Neutrophil (primary cell): Measurements from ENCODE around the gene THSD4.

Experiments
- H3K27ac ChIP-seq: fragments of 200-600 bp; sonication (generic); 2 replicates; pipeline ENCODE4 v1.5.1; 2016; ENCODE audit warnings: mild to moderate bottlenecking, moderate library complexity
- H3K27me3 ChIP-seq: fragments of 200-600 bp; sonication (generic); 2 replicates; pipeline ENCODE4 v1.6.0; 2016; ENCODE audit warnings: mild to moderate bottlenecking
- H3K36me3 ChIP-seq: fragments of 200-600 bp; sonication (generic); 2 replicates; pipeline ENCODE4 v1.5.1; 2017
- H3K4me1 ChIP-seq, 2 experiments: fragments of 200-600 bp in 1 of 2; sonication (generic) in 1 of 2; 1 replicate in 1 of 2; 2 replicates in 1 of 2; pipeline versions ENCODE4 v1.5.1 to v1.6.1; 2013 to 2016; ENCODE audit warnings: low read depth in 1 of 2, low read length in 1 of 2, mild to moderate bottlenecking in 1 of 2, moderate library complexity in 1 of 2; ENCODE audit not compliant: control insufficient read depth in 1 of 2, insufficient read depth in 1 of 2
- H3K4me3 ChIP-seq, 2 experiments: fragments of 200-600 bp in 1 of 2; sonication (generic) in 1 of 2; 1 replicate in 1 of 2; 2 replicates in 1 of 2; pipeline ENCODE4 v1.5.1; 2013 to 2016; ENCODE audit warnings: low read depth in 1 of 2, low read length in 1 of 2, mild to moderate bottlenecking in 1 of 2, moderate library complexity in 1 of 2
- H3K9me3 ChIP-seq: fragments of 200-600 bp; sonication (generic); 2 replicates; pipeline ENCODE4 v1.5.1; 2016
- TF ChIP-seq, protein P1 (sequence below): fragments of 200-600 bp; sonication (generic); IDR thresholded peaks from 2 replicates; pipeline ENCODE4 v1.5.1; 2016; ENCODE audit warnings: antibody characterized with exemption

Gene THSD4

DNA sequence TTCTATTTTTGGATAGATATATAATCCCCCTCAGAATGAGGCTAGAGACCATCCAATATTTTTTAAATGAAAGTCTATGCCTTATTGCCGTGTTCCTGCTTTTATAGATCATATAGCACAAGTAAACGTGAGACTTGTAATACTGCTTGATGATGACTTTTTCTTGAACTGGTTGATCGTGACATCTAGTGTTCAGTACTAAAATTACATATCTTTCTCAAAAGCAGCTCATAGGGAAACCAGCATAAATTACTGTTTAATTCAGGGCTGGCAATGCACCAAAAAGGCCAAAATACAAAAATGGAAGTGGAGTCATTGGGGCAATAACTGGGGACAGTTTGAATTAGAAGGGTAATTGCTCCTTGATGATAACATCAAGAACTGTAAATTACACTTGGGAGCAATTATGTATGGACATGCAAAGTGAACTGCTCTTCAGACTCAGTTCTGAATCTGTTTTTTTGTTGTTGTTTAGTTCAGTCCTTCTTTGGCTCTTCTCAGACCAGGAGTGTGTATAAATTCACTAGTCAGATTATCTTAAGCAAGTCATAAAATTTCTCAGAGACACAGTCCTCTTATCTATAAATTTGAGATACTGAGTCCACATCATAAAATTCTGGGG is 325.3 kb downstream of the THSD4 start:
- no peaks in the 10 kb centered on the region for H3K36me3 ChIP-seq
- H3K9me3 ChIP-seq, result no peaks in the 10 kb centered on the region
- no peak overlapping the region for H3K27ac ChIP-seq
- peaks cover 4% of the 10 kb centered on the region for H3K27me3 ChIP-seq
- H3K4me3 ChIP-seq, result no peak overlapping the region
- TF ChIP-seq, protein P1, sequence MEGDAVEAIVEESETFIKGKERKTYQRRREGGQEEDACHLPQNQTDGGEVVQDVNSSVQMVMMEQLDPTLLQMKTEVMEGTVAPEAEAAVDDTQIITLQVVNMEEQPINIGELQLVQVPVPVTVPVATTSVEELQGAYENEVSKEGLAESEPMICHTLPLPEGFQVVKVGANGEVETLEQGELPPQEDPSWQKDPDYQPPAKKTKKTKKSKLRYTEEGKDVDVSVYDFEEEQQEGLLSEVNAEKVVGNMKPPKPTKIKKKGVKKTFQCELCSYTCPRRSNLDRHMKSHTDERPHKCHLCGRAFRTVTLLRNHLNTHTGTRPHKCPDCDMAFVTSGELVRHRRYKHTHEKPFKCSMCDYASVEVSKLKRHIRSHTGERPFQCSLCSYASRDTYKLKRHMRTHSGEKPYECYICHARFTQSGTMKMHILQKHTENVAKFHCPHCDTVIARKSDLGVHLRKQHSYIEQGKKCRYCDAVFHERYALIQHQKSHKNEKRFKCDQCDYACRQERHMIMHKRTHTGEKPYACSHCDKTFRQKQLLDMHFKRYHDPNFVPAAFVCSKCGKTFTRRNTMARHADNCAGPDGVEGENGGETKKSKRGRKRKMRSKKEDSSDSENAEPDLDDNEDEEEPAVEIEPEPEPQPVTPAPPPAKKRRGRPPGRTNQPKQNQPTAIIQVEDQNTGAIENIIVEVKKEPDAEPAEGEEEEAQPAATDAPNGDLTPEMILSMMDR, result no peak
- no peaks in the 10 kb centered on the region for H3K4me1 ChIP-seq

DNA sequence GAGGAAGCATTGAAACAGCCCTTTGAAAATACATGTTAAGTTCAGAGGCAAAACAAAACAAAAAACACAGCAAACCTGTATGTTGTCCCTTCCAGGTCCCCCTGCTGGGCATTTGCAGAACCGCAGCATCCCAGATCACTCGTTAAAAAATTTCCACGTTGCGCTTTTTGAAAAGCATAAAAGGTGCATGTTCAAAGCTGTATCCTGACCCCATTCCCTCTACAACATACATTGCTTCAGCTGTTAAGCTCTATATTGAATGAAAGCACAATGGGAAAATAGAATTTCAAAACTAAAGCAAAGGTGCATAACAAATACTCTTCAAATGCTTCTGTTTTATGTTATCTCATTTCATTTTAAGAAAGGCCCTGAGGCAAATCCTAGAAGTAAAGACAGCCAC is 328.3 kb downstream of the THSD4 start:
- Histone ChIP-seq H3K9me3 (no peaks in the 10 kb centered on the region), H3K4me1 (no peaks in the 10 kb centered on the region), H3K27ac (no peak overlapping the region), H3K4me3 (no peak overlapping the region), H3K36me3 (no peaks in the 10 kb centered on the region), H3K27me3 (peaks cover 9% of the 10 kb centered on the region)
- TF ChIP-seq, protein P1, result peak; percentile 38

DNA sequence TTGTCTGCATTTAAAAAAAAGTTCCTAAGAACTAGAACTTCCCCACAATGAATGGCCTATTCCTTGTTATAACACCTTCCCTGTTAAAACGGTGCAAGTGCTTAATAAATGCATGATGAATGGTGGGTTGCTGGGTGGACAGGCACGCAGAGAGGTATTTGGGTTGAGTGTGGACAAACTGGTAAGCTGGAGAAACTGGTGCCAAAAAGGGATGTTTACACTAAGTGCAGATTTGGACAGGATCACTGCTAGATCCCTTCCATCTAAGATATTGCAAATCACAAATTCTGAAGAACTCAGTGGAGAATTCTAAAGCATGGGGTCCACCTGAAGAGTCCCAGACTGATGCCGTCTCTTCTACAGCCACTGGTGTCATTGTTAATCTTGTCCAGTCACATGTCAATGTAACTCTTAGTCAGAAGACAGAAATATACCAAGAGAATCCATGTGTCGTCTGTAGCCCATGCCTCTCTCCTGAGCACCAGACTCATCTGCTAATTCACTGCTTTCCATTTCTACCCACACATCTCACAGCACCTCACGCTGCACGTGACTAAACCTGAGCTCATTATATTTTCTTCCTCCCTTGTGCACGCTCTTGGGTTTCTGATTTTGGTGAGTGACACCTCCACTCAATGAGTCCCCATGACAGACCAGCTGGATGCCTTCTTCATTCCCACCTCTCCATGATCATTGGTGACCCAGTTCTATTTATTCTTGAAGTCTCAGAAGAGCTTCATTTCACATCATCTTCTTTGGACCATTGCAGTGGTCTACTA is 328.9 kb downstream of the THSD4 start:
- TF ChIP-seq, protein P1, result no peak
- Histone ChIP-seq H3K27ac (no peak overlapping the region), H3K4me3 (no peak overlapping the region), H3K4me1 (no peaks in the 10 kb centered on the region), H3K27me3 (peaks cover 9% of the 10 kb centered on the region), H3K9me3 (no peaks in the 10 kb centered on the region), H3K36me3 (no peaks in the 10 kb centered on the region)

DNA sequence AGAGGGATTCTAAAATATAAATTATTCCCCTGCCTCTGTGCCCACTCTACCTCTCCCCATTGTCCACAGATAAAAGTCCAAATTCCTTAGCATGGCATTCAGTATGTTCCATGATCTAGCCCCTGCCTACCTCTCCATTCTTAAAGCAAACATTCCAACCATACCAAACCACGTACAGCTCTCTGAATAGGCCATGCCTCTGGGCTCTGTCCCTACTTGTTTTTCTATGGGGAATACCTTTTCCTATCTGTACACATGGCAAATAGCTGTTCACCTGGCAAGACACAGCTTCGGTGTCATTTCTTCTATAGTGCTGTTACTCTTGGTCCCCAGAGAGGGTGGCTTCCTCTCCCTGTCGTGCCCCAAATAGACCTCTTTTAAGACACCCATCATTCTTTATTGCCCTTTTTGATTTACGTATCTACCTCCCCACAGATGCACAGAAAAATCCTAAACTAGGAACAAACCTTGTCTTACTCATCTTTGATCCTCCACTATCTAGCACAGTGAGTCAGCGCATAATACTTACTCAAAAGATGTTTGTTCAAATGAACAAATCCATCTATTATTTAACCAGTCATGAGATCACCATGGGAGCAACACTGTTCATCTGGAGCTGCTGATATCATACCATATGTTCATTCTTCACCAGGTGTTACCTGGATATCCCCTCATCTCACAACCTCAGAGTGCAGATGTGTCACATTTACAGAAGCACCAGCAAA is 329.8 kb downstream of the THSD4 start:
- no peaks in the 10 kb centered on the region for H3K4me1 ChIP-seq
- TF ChIP-seq, protein P1, result no peak
- H3K4me3 ChIP-seq, result no peak overlapping the region
- H3K27ac ChIP-seq, result no peak overlapping the region
- H3K27me3 ChIP-seq, result peaks cover 9% of the 10 kb centered on the region
- no peaks in the 10 kb centered on the region for H3K9me3 ChIP-seq
- no peaks in the 10 kb centered on the region for H3K36me3 ChIP-seq

DNA sequence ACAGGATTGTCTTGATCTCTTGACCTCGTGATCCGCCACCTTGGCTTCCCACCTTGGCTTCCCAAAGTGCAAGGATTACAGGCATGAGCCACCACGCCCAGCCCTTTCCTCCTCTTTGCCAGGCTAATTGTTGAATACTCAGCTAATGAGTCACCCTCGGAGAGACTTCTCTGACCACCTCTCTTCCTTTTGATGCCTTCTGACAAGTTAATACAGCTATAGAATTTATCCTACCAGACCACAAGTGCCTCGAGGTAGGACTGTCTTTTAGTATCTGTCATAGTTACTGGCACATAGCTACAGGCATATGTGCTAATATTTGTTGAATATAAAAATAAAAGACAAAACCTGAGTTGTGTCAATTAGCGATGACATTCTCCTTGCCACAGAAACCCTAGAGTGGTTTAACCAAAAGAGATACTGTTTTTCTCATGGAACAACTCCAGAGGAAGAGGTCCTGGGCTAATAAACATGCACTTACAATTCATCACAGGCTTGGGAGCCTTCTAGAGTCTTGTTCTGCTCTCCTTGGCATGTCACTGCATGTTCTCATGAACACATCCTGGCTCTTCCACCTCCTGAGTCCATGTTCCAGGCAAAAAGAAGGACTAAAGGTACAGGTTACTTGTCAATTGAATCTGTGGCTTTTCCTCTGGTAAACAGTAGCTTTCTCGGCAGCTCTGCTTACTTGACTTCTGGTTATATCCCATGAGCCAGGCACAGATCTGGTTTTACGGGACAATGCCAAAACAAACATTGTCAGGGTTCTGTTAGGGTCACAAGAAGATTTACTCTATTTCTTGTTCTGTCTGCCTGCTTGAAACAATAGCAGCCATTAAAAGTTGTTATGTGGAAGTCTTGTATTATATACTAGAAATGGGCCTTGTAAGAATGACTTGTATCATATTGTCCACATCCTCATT is 332.3 kb downstream of the THSD4 start:
- Histone ChIP-seq H3K4me3 (no peak overlapping the region), H3K4me1 (no peaks in the 10 kb centered on the region), H3K27me3 (peaks cover 9% of the 10 kb centered on the region), H3K36me3 (no peaks in the 10 kb centered on the region), H3K9me3 (no peaks in the 10 kb centered on the region), H3K27ac (no peak overlapping the region)
- TF ChIP-seq, protein P1, result no peak
